ENCODE measurements around the gene BNIP3.

BNIP3 gene

DNA sequence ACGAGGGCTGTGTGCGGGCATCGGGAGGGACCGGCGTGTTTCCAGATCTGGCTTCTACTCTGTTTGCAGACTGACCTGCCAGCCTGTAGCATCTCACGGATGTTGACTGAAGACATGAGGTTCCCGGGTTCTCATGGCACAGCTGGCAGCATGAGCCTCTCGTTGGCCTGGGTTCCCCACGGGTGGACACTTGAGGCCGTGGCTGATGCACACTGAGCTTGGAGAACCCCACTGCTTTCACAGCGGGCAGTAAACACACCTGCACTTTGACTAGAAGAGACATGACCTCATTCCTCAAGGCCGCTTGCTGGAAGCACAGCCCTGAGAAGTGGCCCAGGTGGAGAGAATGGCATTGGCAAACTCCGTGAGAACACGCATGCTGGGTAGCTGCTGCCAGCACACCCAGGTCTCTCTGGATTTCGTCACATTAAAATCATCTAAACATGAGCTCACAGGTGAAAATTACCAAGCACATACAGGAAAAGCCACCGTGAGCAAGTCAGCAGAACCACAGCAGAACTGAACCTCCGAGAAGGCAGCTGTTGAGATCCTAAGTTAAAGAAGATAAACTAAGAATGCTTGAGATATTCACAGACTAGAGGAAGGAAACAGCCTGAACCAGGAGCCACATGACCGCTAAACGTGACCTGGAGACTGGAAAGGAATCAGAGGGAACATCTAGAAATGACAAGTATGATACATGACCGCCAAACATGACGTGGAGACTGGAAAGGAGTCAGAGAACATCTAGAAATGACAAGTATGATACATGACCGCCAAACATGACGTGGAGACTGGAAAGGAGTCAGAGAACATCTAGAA, 32.5 kb downstream of the BNIP3 start:
- no peak for DNase-seq (ENCODE audit: low read depth)

DNA sequence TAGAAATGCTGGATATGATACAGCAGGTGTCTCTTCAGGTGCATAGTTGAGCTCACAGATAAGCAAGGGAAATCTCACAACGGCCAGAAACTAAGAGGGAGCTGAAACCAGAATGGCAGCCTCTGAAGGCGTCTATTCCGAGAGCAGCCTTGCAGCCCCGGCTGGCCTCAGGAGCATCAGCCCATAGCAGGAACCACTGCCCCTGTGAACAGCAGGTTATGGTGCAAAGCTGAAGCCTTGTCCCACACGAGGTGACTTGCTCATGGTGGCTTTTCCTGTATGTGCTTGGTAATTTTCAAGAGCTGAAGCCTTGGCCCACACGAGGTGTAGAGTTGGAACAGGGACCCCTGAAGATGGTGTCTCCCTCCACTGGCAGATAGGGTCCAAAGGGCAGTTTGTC, 33.2 kb downstream of the BNIP3 start:
- no peak for DNase-seq (ENCODE audit: low read depth)

DNA sequence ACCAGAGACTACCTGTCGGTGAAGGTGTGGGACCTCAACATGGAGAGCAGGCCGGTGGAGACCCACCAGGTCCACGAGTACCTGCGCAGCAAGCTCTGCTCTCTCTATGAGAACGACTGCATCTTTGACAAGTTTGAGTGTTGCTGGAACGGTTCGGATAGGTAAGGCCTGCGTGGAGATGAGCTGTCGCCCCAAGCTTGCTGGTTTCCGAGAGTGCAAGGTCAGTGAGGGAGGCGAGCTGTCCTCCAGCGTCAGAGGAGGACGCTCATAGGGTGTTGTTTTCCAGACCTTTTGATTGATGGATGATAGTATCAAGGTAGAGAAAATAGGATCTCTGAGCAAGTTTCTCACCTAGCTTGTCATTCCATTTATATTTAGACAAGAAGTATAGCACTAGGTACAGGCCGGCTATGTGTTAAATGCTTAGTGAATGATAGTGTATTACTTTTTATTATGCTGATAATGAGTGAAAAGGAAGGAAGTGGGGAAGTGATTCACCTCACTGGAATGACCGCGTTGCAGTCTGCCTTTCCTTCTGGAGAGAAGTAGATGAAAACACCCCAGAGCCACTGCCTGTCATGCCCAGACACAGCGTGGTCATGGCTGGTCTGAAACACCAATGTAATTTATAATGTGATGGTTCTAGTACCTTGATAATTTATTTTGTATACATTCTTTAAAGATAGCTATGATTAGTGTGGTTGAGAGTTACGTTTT, 33.9 kb downstream of the BNIP3 start:
- DNase-seq (ENCODE audit: low read depth): peak; percentile 23

DNA sequence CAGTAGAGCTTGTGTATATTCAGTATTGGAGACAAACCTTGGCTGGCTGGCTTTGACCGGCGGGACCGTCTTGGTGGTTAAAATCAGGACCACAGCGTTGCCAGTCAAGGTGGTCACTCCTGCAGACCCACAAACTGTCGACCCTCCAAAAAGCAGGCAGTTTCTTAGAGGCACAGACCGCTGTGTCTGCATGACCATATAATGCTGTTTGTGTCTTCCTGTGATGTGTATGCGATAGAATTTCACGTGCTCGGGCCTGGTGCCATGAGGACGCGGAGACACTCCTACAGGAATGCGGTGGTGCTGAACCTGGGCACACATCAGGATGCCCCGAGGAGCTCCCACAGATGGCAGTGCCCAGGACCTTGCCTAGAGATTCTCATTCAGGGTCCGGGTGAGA, 34.8 kb downstream of the BNIP3 start:
- DNase-seq (ENCODE audit: low read depth): no peak

DNA sequence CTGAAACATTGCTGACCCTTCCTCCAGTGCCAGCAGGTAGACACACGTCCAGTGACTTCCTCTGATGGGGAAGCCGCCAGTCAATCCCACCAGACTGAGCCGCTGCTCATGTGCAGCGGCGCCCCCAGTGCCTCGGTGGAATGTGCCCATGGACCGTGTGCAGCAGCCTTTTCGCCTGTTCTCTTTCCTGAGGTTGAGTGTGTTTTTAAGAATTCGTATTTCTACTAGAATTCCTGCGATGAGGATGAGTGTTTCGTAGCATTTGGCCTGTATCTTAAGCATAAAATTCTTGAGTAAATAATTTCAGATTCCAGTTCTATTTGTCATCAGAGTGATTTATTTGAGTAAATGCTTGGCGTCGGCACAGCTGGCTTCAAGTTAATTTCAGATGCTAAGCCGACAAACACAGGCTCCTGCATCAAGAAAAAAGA, 35.4 kb downstream of the BNIP3 start:
- peak; percentile 17 for DNase-seq (ENCODE audit: low read depth)

DNA sequence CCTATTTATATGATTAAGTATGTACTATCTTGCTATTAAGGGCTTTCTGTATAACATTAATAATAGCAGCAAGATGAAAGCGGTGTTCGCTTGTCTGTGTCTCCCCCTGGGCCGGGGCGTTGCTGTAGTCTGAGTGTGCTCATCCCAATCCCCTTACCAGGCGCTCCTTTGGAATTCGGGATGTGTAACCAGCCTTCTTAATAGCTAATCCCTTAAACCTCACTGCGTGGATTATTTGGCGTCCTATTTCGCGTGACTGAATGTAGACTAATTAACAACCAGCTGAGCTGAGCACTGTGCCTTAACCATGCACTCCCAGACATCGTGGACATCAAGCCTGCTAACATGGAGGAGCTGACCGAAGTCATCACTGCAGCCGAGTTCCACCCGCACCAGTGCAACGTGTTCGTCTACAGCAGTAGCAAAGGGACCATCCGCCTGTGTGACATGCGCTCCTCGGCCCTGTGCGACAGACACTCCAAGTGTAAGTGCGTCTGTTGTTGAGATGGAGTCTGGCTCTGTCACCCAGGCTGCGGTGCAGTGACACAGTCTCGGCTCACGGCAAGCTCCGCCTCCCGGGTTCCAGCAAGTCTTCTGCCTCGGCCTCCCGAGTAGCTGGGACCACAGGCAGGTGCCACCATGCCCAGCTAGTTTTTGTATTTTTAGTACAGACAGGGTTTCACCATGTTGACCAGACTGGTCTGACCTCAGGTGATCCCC, 36.6 kb downstream of the BNIP3 start:
- DNase-seq (ENCODE audit: low read depth): no peak

DNA sequence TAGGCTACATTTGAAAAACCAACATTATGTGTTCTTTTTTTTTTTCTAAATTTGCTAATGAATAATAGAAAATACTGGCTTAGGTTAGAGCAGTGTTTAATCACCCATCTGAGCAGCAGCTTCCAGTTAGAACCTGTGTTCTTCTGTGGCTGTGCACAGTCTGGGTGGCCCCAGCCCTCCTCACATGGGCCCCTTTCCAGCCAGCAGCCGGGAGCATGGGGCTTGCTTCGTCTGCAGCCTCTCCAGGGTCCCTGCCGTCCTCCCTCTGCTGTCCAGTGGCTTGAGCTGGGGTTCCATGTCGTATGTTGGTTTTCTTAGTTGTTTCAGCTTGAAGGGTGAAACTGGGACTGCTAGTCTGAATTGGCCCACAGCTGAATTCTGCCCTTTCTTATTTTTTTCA, 37.3 kb downstream of the BNIP3 start:
- no peak for DNase-seq (ENCODE audit: low read depth)

DNA sequence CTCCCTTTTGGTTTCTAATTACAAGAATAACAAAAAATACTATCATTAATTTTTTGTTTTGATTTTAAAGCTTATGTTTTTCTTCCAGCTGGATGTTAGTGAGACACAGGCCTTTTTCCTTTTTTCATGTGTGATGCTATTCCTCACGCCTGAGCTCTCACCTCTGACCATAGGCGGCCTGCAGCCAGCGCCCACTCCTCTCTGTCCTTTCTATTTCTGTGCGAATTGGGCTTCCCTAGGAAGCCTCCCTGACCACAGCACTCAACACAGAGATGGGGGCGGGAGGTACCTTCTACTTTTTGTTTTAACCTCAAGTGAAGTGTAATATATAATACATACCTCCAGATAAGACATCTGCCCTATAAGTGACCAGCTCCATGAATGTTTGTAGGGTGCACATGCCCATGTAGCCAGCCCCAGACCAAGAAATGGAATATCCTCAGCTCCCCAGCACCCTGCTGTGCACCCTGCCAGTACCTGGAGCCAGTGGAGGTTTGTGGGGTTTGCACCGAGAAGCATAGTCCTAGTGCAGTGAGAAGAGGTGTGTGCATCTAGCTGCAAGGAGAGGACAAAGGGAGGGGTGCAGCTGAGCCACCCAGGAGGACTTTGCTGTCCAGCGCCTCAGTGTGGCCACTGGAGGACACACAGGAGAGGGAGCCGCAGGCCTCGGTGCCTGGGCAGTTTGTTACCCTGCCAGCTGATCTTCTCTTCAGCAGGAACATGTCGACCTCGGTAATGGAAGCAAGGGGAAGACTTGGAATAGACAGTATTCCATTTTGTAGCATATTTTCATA, 38.5 kb downstream of the BNIP3 start:
- DNase-seq (ENCODE audit: low read depth): no peak

DNA sequence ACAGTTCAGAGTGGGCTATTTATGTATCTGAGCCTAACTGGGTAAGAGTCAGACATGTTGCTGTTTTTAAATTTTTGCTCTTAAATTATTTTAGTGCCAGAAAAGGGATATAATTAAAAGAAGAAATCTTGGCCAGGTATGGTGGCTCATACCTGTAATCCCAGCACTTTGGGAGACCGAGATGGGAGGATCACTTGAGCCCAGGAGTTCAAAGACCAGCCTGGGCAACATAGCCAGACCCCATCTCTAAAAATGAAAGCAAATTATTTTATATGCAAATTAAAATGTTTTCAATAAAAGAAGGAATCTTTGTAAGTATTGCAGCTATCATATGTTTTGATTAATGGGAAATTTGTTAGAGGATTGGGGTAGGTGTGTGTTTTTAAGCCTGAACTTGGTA, 39.3 kb downstream of the BNIP3 start:
- no peak for DNase-seq (ENCODE audit: low read depth)

DNA sequence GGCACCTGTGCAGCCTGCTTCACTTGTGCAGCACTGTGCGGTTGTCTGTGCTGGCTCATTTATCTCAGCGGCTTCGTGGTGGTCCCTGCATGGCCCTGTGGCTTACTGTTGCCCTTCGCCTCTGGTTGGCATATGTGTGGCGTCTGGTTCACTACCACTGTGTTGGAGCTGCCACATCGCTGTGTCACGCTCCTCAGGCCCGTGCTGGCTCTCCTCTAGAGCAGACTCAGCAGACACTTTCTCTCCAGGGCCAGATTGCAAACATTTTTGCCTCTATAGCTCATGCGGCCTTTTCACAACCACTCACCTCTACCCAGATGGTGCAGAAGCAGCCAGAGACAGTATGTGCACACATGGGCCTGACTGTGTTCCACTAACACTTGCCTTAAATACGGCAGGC, 43.0 kb downstream of the BNIP3 start:
- no peak for DNase-seq (ENCODE audit: low read depth)

DNA sequence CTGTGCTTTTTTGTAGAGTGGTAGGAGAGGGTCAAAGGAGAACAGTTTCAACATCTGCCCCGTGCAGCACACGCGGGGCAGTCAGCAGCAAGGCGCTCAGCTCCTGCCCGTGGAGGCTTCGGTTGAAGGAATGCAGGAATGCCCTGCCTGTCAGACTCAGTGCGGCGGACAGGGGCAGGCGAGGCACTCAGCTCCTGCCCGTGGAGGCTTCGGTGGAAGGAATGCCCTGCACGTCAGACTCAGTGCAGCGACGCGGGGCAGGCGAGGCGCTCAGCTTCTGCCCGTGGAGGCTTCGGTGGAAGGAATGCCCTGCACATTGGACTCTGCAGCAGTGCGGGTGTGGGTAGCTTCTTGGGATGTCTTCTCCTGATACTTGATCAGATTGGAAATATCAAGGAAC, 43.9 kb downstream of the BNIP3 start:
- DNase-seq (ENCODE audit: low read depth): no peak

DNA sequence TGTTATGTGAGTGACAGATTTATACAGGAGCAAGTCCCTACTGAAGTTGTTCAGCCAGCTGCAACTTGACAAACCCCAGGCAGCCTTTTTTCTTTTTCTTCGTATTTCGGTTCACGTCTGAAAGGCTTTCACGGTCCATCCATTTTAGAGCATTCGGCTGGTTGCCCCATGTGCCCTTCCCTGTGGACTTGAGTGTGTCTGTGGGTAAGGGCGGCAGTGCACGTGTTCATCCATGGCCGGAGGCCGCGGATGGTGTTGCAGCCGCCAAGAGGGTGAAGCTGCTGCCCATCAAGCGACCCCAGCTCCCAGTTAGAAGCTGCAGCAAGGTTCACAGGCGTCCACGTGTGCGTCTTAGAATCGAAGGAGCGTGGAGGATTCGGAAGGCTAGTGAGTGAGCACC, 45.0 kb downstream of the BNIP3 start:
- DNase-seq (ENCODE audit: low read depth): no peak

DNA sequence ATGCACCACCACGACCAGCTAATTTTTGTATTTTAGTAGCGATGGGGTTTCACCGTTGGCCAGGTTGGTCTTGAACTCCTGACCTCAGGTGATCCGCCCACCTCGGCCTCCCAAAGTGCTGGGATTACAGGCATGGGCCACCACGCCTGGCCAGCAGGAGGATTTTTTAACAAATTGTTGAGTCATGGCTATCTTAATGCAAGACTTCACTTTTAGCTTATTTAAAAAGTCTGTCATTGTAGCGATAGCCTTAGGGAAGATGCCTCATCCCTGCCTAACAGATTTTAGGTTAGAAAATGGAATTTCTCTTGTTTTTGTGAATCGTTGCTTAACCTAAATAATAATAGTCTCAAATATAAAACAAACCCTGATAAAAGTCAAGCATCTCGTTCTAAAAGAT, 45.4 kb downstream of the BNIP3 start:
- no peak for DNase-seq (ENCODE audit: low read depth)

DNA sequence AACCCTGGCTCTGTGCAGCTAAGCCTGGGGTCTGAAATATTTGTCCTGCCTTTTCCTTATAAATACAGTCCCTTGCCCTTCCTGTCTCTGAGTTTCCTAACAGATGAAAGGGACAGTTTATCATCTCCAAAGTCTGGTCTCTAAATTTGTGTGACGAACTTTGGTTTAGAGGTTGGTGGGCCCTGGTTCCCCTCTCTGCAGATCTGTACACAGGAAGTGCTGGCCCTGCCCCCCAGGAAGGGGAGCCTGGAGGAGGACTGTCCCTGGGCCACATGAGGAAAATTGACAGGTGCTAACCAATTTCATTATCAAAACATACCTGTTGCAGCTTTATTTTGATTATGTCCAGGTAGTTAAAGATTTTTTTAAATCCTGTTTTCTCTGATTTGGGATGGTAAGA, 46.5 kb downstream of the BNIP3 start:
- DNase-seq (ENCODE audit: low read depth): no peak

DNA sequence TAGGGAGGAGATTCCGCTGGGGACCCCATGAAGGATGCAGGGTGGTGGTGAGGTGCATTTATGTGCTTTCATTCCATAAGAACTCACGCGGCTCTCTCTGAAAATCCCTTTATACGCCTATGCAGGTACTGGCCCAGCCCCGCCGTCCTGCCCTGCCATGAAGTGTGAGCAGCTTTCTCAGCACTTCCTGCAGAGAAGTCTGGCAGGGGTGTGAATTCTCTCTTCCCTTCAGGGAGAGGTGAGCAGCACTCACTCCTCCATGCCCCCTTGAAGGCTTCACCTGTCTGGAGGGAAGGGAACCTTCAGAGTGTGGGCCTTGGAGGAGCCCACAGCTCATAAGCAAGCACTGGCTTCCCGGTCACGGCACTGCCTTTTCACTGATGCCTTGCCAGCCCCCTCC, 47.0 kb downstream of the BNIP3 start:
- DNase-seq (ENCODE audit: low read depth): no peak

DNA sequence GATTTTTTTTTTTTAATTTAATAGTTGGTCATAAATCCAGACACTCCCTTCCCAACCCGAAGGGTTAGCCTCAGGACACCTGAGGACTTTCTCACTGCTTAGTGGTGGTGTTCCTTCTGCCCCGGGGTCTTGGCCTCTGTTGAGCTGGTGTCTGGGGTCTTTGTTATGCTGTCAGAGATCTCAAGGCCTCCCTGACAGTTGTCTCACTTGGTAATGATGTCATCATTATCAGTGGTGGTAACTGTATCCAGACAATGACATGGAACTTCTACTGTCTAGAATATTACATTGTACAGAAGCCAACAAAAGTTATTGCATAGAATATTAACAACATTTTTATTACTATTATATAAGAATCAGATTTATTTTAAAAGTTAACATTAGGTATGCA, 48.0 kb downstream of the BNIP3 start:
- no peak for DNase-seq (ENCODE audit: low read depth)

DNA sequence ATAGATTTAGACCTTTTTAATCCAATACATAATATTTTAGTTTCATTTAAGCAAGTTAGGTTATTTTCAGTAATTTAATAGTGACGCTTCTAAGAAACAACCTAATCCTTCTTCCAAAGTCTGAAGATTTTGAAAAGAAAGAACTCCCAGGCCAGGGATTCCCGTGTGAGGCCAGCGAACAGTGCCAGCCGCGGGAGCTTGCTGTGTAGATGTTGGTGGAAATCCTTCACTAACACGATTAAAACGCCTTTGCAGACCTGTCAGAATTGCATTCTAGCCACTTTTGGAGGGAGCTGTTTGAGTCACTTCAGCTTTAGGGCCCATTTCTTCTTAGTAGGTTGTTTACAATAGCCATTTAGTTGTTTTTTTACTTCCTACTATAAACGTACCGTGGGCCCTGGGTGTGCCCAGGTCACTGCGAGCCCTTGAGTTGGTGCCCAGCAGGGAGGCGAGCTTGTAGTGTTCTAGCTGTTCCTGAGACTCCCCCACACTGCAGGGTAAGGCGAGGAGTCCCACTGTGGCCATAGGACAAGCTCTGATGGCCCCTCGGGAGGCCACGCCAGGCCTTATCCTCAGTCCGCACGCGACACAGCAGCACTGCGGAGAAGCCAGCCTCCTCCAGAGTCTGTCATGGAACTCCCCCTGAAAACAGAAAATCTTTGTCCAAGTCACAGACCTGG, 48.6 kb downstream of the BNIP3 start:
- DNase-seq (ENCODE audit: low read depth): no peak

DNA sequence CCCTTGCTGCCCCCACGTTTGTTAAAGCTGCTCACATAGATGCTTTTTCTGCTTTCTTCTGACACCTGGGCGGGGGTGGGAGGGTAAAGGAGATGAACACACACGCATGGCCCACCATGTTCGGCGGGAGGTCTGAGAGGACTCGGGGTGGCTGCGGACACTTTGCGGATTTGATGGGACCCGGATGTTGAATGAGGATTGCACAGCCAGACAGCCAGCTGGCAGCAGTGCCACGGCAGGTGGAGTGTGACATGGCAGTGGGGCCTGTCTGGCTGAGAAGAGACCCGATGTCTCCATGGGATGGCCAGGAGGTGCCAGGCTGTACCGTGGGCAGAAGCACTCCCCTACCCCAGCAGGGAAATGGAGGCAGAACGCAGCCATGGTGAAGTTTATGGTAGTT, 49.7 kb downstream of the BNIP3 start:
- DNase-seq (ENCODE audit: low read depth): no peak

DNA sequence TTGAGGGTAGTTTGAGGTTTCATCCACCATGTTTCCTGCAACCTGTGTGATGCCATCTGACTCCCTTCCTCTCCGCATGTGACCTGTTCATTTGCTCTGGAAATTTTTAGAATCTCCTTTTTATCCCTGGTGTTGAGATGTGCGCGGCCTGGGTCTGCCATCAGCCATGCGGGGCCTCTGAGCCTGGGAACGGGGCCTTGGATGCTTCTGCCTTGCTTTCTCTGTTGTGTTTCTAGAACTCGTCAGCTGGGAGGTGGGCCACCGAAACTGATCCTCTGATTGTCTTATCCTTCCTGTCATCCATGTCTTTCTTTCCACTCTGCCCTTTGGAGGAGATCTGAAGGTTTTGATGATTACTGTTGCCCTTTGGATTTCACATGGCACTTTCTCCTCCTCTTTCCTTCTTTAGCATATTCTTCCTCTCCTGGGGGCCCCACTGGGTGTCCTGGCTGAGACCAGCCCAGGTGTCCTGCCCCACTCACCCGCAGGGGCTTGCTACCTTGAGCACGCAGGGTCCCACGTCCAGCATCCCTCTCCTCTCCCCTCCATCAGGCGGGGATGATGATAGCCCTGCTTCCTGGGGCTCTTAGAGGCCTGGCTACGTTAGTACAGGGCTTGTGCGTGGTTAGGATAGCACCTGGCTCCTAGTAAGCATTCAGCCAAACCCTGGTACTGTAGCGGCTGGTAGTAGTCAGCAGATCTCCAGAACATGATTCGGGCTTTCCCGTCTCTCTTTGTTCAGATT, 51.0 kb downstream of the BNIP3 start:
- DNase-seq (ENCODE audit: low read depth): no peak

DNA sequence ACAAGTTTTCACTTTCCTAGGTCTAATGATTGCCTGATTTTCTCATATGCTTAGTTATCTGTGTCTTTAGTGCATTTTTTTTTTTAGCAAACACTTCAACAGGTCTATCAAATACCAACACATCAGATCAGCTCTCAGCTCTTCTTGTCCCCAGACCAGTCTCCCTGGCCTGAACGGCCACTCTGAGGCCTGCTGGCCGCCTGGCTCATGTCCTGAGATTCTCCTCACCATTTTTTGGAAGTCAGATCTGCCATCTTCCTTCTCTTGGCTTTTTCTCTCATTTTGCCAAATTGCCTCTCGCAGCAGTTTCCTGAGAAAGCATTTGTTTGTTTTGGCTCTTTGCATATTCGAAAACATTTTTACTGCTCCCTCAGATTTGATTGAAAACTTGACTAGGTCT, 51.6 kb downstream of the BNIP3 start:
- DNase-seq (ENCODE audit: low read depth): no peak
